ENCODE data around the gene USP48. TPM values are rescaled to one million over a fixed set of nuclear protein-coding genes. Genes with fewer than 3 reads are reported as not detected.

The USP48 gene
- total and polyA plus RNA-seq, 2 of the 8 experiments (the other 6 are each of a cell fraction or from before 2014, with no cell fraction given), result 12.8 to 83.5 TPM

DNA sequence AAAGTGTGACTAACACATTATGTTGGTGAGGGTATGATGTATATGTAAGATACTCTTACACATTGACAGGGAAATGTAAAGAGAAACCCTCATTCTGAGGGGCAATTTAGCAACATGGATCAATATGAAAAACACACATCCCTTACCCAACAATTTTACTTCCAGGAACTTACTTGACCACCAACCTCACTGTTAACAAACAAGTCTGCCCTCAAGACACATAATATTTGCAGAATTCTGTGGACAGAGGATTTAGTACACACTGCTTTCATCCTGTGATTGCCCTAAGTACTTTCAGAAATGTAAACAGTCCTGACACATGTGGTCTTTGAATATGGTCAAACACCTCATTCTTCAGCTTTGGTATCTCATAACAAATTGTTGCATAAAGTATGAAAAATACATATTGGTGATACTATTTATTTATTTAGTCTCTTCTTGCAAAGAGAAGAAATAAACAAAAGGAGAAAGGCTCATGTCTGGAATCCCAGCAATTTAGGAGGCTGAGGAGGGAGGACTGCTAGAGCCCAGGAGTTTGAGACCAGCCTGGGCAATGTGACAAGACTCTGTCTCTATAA is 6.9 kb downstream of the USP48 start:
- Histone ChIP-seq H2BK12ac (ENCODE audit: low read depth, low read length) (no peak overlapping the region), H3K27ac (ENCODE audit: low read depth, low read length) (no peak overlapping the region), H4K5ac (ENCODE audit: insufficient read length, low read depth, low read length) (no peak overlapping the region), H3K9me3 (ENCODE audit: insufficient read depth in 2 of 2, low read depth in 1 of 2, low read length in 1 of 2) (0 out of 4 replicates have a peak, but pooled peaks cover 0 to 2% of the 10 kb centered on the region in 2 experiments), H2BK20ac (ENCODE audit: low read length) (no peak overlapping the region), H3K4me2 (ENCODE audit: insufficient read depth in 1 of 2, low read depth in 2 of 2, low read length in 2 of 2) (no peak overlapping the region), H2BK120ac (replicated peaks; ENCODE audit: low read depth, low read length) (no peak overlapping the region), H3K36me3 (ENCODE audit: control insufficient read depth in 2 of 4, insufficient read depth in 4 of 4, low read length in 3 of 4) (no peaks in the 10 kb centered on the region), H2AK5ac (ENCODE audit: low read depth, low read length) (no peak overlapping the region), H4K20me1 (replicated peaks in 1 of 2; ENCODE audit: control insufficient read depth in 1 of 2, insufficient read depth in 2 of 2, low read length in 2 of 2) (peaks cover 3 to 8% of the 10 kb centered on the region in 2 experiments), H2BK5ac (ENCODE audit: low read depth, low read length) (no peak overlapping the region), H3K79me2 (ENCODE audit: control insufficient read depth in 1 of 2, insufficient read depth in 2 of 2, low read length in 2 of 2) (peaks cover 48 to 96% of the 10 kb centered on the region in 2 experiments), H3K4me3 (ENCODE audit: extremely low read depth in 1 of 4, insufficient read depth in 2 of 4, low read depth in 3 of 4, low read length in 4 of 4) (no peak overlapping the region), H2AFZ (ENCODE audit: low read length) (no peak overlapping the region), H3K79me1 (ENCODE audit: low read depth, low read length) (no peaks in the 10 kb centered on the region; the same call in 1 of the 2 replicates), H3K27me3 (replicated peaks in 1 of 4; ENCODE audit: control insufficient read depth in 3 of 4, extremely low read depth in 1 of 4, insufficient read depth in 3 of 4, low read length in 3 of 4) (no peaks in the 10 kb centered on the region), H4K91ac (replicated peaks; ENCODE audit: insufficient read length, low read length) (no peak overlapping the region), H3K9ac (replicated peaks in 1 of 4; ENCODE audit: extremely low read depth in 1 of 4, low read depth in 3 of 4, low read length in 3 of 4) (no peak overlapping the region), H3K23me2 (ENCODE audit: low read depth, low read length) (no peaks in the 10 kb centered on the region), H3K56ac (replicated peaks; ENCODE audit: insufficient read length, low read depth, low read length) (no peak overlapping the region), H3K23ac (ENCODE audit: insufficient read length) (no peak overlapping the region), H2BK15ac (ENCODE audit: low read length) (no peak overlapping the region), H3K4me1 (replicated peaks in 1 of 4; ENCODE audit: control insufficient read depth in 3 of 4, insufficient read depth in 4 of 4, low read length in 3 of 4) (no peaks in the 10 kb centered on the region), H3K4ac (replicated peaks; ENCODE audit: insufficient read length, low read depth, low read length) (no peak overlapping the region), H4K8ac (ENCODE audit: extremely low read depth, insufficient read depth, low read length) (no peak overlapping the region), H3K14ac (ENCODE audit: insufficient read length) (no peak overlapping the region), H3K18ac (ENCODE audit: extremely low read depth, low read length) (no peak overlapping the region)
- ChIA-PET CTCF (ENCODE audit: partially characterized antibody) (no interaction called here), POLR2A (ENCODE audit: partially characterized antibody) (interaction anchor here (1.3 kb wide), 1 partner anchor 12 kb away, joined by 4 read pairs; no protein-coding TSS in a partner anchor)
- no peak for FAIRE-seq
- no peak for DNase-seq (ENCODE audit: low read depth in 1 of 2, low spot score in 2 of 2)
- TF ChIP-seq CHD1 (IDR thresholded peaks at IDR 0.05; ENCODE audit: low read depth, low read length), result no peak
- no peak for TF ChIP-seq EZH2 (IDR thresholded peaks at IDR 0.05; ENCODE audit: low read depth, low read length, severe bottlenecking)
- no peak for TF ChIP-seq SIX5 (IDR thresholded peaks at IDR 0.05; ENCODE audit: low read depth, low read length)
- no peak for TF ChIP-seq CREB1 (IDR thresholded peaks at IDR 0.05)
- TF ChIP-seq CBX8 (IDR thresholded peaks at IDR 0.05; ENCODE audit: borderline replicate concordance, low read depth, low read length), result no peak
- TF ChIP-seq TBP (IDR thresholded peaks at IDR 0.05; ENCODE audit: low read depth, low read length), result no peak
- TF ChIP-seq KDM5A (IDR thresholded peaks at IDR 0.05; ENCODE audit: low read length), result no peak
- TF ChIP-seq HDAC2 (IDR thresholded peaks at IDR 0.05; ENCODE audit: borderline replicate concordance in 1 of 2, low read depth in 2 of 2, low read length in 2 of 2), result no peak
- no peak for TF ChIP-seq JUN (IDR thresholded peaks at IDR 0.05; ENCODE audit: low read depth, low read length)
- TF ChIP-seq SP1 (IDR thresholded peaks at IDR 0.05; ENCODE audit: low read depth, low read length), result no peak
- no peak for TF ChIP-seq RNF2 (IDR thresholded peaks at IDR 0.05; ENCODE audit: borderline replicate concordance, low read depth, low read length, missing control alignments, poor library complexity, severe bottlenecking)
- TF ChIP-seq, protein P1, sequence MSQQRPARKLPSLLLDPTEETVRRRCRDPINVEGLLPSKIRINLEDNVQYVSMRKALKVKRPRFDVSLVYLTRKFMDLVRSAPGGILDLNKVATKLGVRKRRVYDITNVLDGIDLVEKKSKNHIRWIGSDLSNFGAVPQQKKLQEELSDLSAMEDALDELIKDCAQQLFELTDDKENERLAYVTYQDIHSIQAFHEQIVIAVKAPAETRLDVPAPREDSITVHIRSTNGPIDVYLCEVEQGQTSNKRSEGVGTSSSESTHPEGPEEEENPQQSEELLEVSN (IDR thresholded peaks at IDR 0.05), result no peak
- TF ChIP-seq PHF8 (conservative IDR thresholded peaks at IDR 0.05; ENCODE audit: low read depth, low read length), result no peak
- TF ChIP-seq FOSL1 (IDR thresholded peaks at IDR 0.05; ENCODE audit: insufficient read depth, low read depth, low read length), result no peak
